ENCODE results near the gene HEATR5A.

DNA sequence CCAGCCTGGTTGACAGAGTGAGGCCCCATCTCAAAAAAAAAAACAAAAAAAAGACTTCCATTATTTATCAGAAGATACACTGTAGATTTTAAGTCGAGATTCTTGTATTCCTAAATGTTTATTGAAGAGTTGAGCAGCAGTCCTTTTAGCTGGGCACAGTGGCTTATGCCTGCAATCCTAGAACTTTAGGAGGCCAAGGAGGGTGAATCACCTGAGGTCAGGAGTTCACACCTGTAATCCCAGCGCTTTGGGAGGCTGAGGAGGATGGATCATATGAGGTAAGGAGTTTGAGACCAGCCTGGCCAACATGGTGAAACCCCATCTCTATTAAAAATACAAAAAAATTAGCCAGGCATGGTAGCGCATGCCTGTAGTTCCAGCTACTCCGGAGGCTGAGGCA is 57.6 kb downstream of the HEATR5A start:
- TF ChIP-seq MYC (IDR thresholded peaks at IDR 0.05; ENCODE audit: low read depth, low read length): no peak
- TF ChIP-seq CTCF (IDR thresholded peaks at IDR 0.05; ENCODE audit: low read depth, low read length): no peak
- TF ChIP-seq POLR2A (IDR thresholded peaks at IDR 0.05; ENCODE audit: extremely low read depth, insufficient read length): no peak
- TF ChIP-seq, protein P1, sequence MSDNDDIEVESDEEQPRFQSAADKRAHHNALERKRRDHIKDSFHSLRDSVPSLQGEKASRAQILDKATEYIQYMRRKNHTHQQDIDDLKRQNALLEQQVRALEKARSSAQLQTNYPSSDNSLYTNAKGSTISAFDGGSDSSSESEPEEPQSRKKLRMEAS (IDR thresholded peaks at IDR 0.05; ENCODE audit: low read depth, low read length): no peak

Data from NB4 (cell line).